NT2/D1 (cell line): ENCODE data around the gene COL23A1.
A peak's percentile ranks its signal among the peaks of the same experiment; 100 is the strongest.

ENCODE experiments used
- DNase-seq: peaks from one replicate; pipeline ENCODE4 v3.0.0-alpha.2; 2011; ENCODE audit warnings: low read depth, low spot score
- H3K27me3 ChIP-seq: 2 replicates; pipeline ENCODE4 v1.6.0; 2011; ENCODE audit warnings: mild to moderate bottlenecking; ENCODE audit not compliant: insufficient read length, insufficient read depth
- H3K36me3 ChIP-seq: 2 replicates; pipeline ENCODE4 v1.6.1; 2011; ENCODE audit warnings: mild to moderate bottlenecking, low read length, mixed read lengths; ENCODE audit not compliant: insufficient read depth, insufficient read length
- H3K4me1 ChIP-seq: 2 replicates; pipeline ENCODE4 v1.5.1; 2011; ENCODE audit not compliant: insufficient read depth, insufficient read length
- H3K4me3 ChIP-seq: 2 replicates; pipeline ENCODE4 v1.5.1; 2011; ENCODE audit warnings: low read depth; ENCODE audit not compliant: insufficient read length
- H3K9ac ChIP-seq: 2 replicates; pipeline ENCODE4 v1.6.0; 2011; ENCODE audit warnings: low read depth; ENCODE audit not compliant: insufficient read length
- H3K9me3 ChIP-seq: 2 replicates; pipeline ENCODE4 v1.5.1; 2011; ENCODE audit warnings: mild to moderate bottlenecking, low read length; ENCODE audit not compliant: insufficient read depth
- SUZ12 ChIP-seq: IDR thresholded peaks from 2 replicates; pipeline ENCODE4 v1.6.1; 2011; ENCODE audit not compliant: insufficient read length, insufficient read depth; ENCODE audit errors: extremely low read depth
- YY1 ChIP-seq: IDR thresholded peaks from 2 replicates; pipeline ENCODE4 v1.6.1; 2011; ENCODE audit not compliant: insufficient read length, insufficient read depth
- ZNF274 ChIP-seq: IDR thresholded peaks from 2 replicates; pipeline ENCODE4 v1.6.1; 2011; ENCODE audit warnings: mild to moderate bottlenecking, low read depth, low read length

Gene COL23A1

GRCh38 chr5:178235588-178235974 lies 354.6 kb downstream of the COL23A1 start:
- Histone ChIP-seq H3K4me3 (no peak overlapping the region), H3K9me3 (no peaks in the 10 kb centered on the region), H3K9ac (no peak overlapping the region), H3K4me1 (peaks cover 17% of the 10 kb centered on the region), H3K27me3 (peaks cover 9% of the 10 kb centered on the region), H3K36me3 (peaks cover 7% of the 10 kb centered on the region)
- DNase-seq: no peak
- TF ChIP-seq SUZ12 (no peak), YY1 (no peak), ZNF274 (no peak)

DNA sequence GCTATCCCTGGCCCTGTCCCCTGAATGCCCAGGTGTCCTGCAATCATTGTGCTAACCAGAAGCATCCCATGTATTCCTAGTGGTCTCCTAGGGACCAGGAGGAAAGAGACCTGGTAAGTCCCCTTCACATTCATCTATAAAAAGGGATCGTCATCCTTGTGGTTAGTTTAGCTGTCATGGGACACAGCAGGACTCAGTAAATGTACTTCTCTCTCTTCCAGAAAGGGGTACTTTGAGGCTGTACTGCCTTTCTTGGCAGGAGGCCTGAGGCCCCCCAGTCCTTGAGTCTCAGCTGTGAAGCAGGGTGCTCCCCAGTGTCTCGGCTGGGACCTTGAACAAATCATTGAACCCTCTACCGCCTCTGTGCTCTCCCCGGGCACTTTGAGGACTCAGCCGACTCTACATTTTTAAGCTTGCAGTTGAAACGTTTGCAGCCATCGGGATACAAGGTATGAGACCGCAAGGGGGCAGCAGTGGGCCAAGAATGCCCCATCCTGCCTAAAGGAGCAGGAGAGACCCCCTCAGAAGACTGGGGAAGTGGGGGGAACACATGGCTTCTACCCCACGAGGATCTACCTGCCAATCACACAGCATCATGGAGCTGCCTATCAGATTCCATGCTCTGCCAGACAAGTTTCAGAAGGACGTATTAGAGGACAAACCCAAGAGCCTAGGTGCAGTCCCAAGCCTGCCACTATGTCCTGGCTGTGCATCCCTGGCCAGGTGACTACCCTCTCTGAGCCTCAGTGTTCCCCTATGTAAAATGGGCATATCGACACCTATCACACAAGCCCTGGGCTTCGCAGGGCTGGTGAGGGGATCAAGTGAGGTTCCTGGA lies 355.2 kb downstream of the COL23A1 start:
- TF ChIP-seq YY1 (no peak), SUZ12 (no peak), ZNF274 (no peak)
- Histone ChIP-seq H3K9ac (peak overlapping the region; percentile 61), H3K4me3 (no peak overlapping the region), H3K4me1 (peaks cover 17% of the 10 kb centered on the region), H3K36me3 (peaks cover 14% of the 10 kb centered on the region), H3K27me3 (peaks cover 9% of the 10 kb centered on the region), H3K9me3 (no peaks in the 10 kb centered on the region)
- peak; percentile 57 for DNase-seq

DNA sequence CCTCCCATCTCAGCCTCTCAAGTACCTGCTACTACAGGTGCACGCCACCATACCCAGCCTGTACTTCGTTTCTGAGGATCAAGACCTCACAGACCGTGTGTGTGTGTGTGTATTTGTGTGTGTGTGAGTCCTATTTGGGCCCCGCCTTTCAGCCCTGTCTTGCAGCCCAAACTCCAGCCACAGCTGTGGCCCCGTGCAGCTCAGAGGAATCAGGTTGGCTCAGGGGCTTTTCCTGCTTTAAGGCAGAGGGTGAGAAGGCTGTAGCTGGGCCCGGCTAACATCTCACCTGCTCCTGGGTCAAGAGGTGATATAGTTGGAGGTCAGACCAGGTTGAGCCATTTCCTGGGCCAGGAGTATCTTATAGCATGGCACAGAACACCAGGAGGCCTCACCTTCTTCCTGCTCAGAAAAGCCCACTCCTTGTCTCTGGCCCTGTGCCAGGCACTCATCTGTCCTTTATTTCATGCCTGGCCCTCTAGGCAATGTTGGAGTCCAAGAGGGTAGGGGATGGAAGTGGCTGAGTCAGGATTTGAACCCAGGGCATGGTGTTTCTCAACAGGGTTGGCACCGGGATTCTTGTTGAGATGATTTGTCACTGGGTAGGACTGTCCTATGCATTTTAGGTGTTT lies 356.0 kb downstream of the COL23A1 start:
- Histone ChIP-seq H3K36me3 (peaks cover 21% of the 10 kb centered on the region), H3K9ac (no peak overlapping the region), H3K4me3 (no peak overlapping the region), H3K4me1 (peaks cover 19% of the 10 kb centered on the region), H3K9me3 (no peaks in the 10 kb centered on the region), H3K27me3 (peaks cover 9% of the 10 kb centered on the region)
- TF ChIP-seq YY1 (no peak), SUZ12 (no peak), ZNF274 (no peak)
- no peak for DNase-seq

DNA sequence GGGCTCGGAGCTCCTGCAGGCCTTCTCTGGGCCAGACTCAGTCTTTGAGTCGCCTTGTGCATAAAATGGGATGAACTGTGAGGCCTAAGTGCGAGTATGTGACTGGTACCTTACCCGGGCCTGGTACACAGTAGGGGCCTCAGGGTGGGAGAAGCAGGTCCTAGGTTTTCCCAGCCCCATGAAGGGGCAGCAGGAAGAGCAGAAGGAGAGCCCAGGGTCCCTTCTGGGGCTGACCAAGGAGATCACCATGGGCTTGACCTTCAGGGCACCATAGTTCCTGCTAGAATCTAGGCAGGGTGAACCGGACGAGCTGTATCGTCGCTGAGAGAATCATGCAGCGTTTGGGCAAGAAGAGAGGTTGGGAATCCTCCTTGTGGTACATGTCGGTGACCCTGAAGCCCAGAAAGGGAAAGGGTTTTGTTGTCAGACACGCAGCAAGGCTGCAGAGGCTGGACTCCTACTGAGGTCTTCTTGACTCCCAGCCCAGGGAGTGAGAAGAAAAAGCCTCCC lies 357.2 kb downstream of the COL23A1 start:
- Histone ChIP-seq H3K4me1 (peaks cover 19% of the 10 kb centered on the region), H3K9ac (peak overlapping the region; percentile 56)

GRCh38 chr5:178232124-178232919 lies 357.9 kb downstream of the COL23A1 start, which contains the start of gene PHYKPL:
PHYKPL (minus strand) TSS chr5:178232802; CDS start chr5:178232550, 252 bp downstream.
- TF ChIP-seq SUZ12 (no peak), ZNF274 (no peak), YY1 (no peak)
- Histone ChIP-seq H3K27me3 (peaks cover 9% of the 10 kb centered on the region), H3K9ac (peak within 1 kb of the TSS; percentile 88), H3K4me3 (peak within 1 kb of the TSS; percentile 80), H3K36me3 (peaks cover 38% of the 10 kb centered on the region), H3K9me3 (no peaks in the 10 kb centered on the region), H3K4me1 (peaks cover 16% of the 10 kb centered on the region)
- no peak for DNase-seq

More for the DNA sequence above, 357.2 kb downstream of the COL23A1 start:
- H3K9me3 ChIP-seq: no peaks in the 10 kb centered on the region
- H3K27me3 ChIP-seq: peaks cover 9% of the 10 kb centered on the region
- H3K4me3 ChIP-seq: peak overlapping the region; percentile 80
- DNase-seq: no peak
- TF ChIP-seq YY1 (no peak), SUZ12 (no peak), ZNF274 (no peak)
- H3K36me3 ChIP-seq: peaks cover 33% of the 10 kb centered on the region

GRCh38 chr5:178231539-178232123 lies 358.6 kb downstream of the COL23A1 start:
- no peak for DNase-seq
- TF ChIP-seq ZNF274 (no peak), YY1 (no peak), SUZ12 (no peak)
- Histone ChIP-seq H3K4me1 (peaks cover 16% of the 10 kb centered on the region), H3K27me3 (peaks cover 9% of the 10 kb centered on the region), H3K4me3 (peak overlapping the region; percentile 80), H3K9ac (peak overlapping the region; percentile 88), H3K9me3 (no peaks in the 10 kb centered on the region), H3K36me3 (peaks cover 44% of the 10 kb centered on the region)
